Keratinocyte (primary cell): ENCODE results near the gene CMBL. TPM values are rescaled to one million over a fixed set of nuclear protein-coding genes. Genes with fewer than 3 reads are reported as not detected.

Experiments
- DNase-seq: peaks from one replicate; pipeline ENCODE4 v3.0.0-alpha.2; 2011; ENCODE audit warnings: low read depth, missing footprints, low spot score
- FAIRE-seq: peaks from 2 replicates; lab custom pipeline; 2011; peaks lifted over from hg19 to GRCh38; lab: Jason Lieb, UNC
- H2AFZ ChIP-seq: 2 replicates; pipeline ENCODE4 v1.6.0; 2012; ENCODE audit warnings: low read length, control low read depth, inconsistent platforms; ENCODE audit not compliant: control insufficient read depth
- H3K27ac ChIP-seq: 2 replicates; pipeline ENCODE4 v1.5.1; 2011; ENCODE audit warnings: low read length; ENCODE audit not compliant: control insufficient read depth, insufficient read depth
- H3K27me3 ChIP-seq: 3 replicates; pipeline ENCODE4 v1.6.0; 2011; ENCODE audit warnings: low read length; ENCODE audit not compliant: control insufficient read depth, insufficient read depth; ENCODE audit errors: extremely low read depth
- H3K36me3 ChIP-seq, 2 experiments: 2 replicates in 1 of 2; 3 replicates in 1 of 2; pipeline ENCODE4 v1.5.1; 2011; ENCODE audit warnings: low read length in 2 of 2, mild to moderate bottlenecking in 1 of 2; ENCODE audit not compliant: control insufficient read depth in 2 of 2, insufficient read depth in 2 of 2; ENCODE audit errors: extremely low read depth in 1 of 2
- H3K4me1 ChIP-seq: 3 replicates; pipeline ENCODE4 v1.5.1; 2011; ENCODE audit warnings: low read length; ENCODE audit not compliant: control insufficient read depth, insufficient read depth; ENCODE audit errors: extremely low read depth
- H3K4me2 ChIP-seq: 3 replicates; pipeline ENCODE4 v1.6.0; 2011; ENCODE audit warnings: low read depth, low read length; ENCODE audit not compliant: control insufficient read depth, insufficient read depth; ENCODE audit errors: extremely low read depth
- H3K4me3 ChIP-seq, 3 experiments: fragments of 200-600 bp in 1 of 3; sonication (generic) in 1 of 3; 2 replicates in 2 of 3; 3 replicates in 1 of 3; pipeline ENCODE4 v1.5.1; 2011 to 2016; ENCODE audit warnings: low read length in 3 of 3, mild to moderate bottlenecking in 3 of 3, control low read depth in 2 of 3, inconsistent platforms in 1 of 3, low read depth in 1 of 3, mixed read lengths in 1 of 3, mixed run types in 1 of 3, moderate library complexity in 1 of 3; ENCODE audit not compliant: control insufficient read depth in 2 of 3, insufficient read depth in 2 of 3; ENCODE audit errors: extremely low read depth in 1 of 3
- H3K79me2 ChIP-seq: 2 replicates; pipeline ENCODE4 v1.6.0; 2012; ENCODE audit warnings: low read length; ENCODE audit not compliant: control insufficient read depth, insufficient read depth
- H3K9ac ChIP-seq: 3 replicates; pipeline ENCODE4 v1.6.0; 2011; ENCODE audit warnings: low read length; ENCODE audit not compliant: control insufficient read depth, insufficient read depth; ENCODE audit errors: extremely low read depth
- H3K9me1 ChIP-seq: 3 replicates; pipeline ENCODE4 v1.6.0; 2011; ENCODE audit warnings: low read length; ENCODE audit not compliant: control insufficient read depth, insufficient read depth; ENCODE audit errors: extremely low read depth
- H3K9me3 ChIP-seq: 2 replicates; pipeline ENCODE4 v1.5.1; 2012; ENCODE audit warnings: low read depth, low read length; ENCODE audit not compliant: control insufficient read depth
- H4K20me1 ChIP-seq: 3 replicates; pipeline ENCODE4 v1.6.0; 2011; ENCODE audit warnings: low read length; ENCODE audit not compliant: control insufficient read depth, insufficient read depth; ENCODE audit errors: extremely low read depth
- CTCF ChIP-seq, 3 experiments: IDR thresholded peaks in 1 of 3; conservative IDR thresholded peaks in 1 of 3; optimal IDR thresholded peaks in 1 of 3; 2 replicates in 2 of 3; 3 replicates in 1 of 3; pipeline versions ENCODE3 to v1.5.1; 2011; ENCODE audit warnings: low read length in 3 of 3, mild to moderate bottlenecking in 3 of 3, moderate library complexity in 2 of 3, control low read depth in 1 of 3, inconsistent platforms in 1 of 3; ENCODE audit not compliant: insufficient read depth in 2 of 3; ENCODE audit errors: extremely low read depth in 1 of 3
- EZH2 ChIP-seq: IDR thresholded peaks from one replicate; pipeline ENCODE4 v1.6.1; 2012; ENCODE audit warnings: inconsistent platforms, mild to moderate bottlenecking, low read length, moderate library complexity
- dilution Hi-C: fragments of 300-500 bp; cut with MboI; formaldehyde crosslinking; loops from one replicate; pipeline ENCODE4 v1.7.0; 2020; ENCODE audit warnings: low sequenced_read_pairs; ENCODE audit not compliant: extremely low pct_ligation_motif_present
- polyA plus RNA-seq, 5 experiments: library from polyadenylated mRNA; depleted of rRNA in 3 of 5; stranded (reverse) in 3 of 5; stranded (forward) in 1 of 5; unstranded in 1 of 5; fragments of >200 nt; gene quantifications; 1 replicate in 1 of 5; 2 replicates in 3 of 5; 3 replicates in 1 of 5; pipeline versions ENCODE4 v1.2.1 to v1.2.3, GENCODE V29; 2011 to 2012; ENCODE audit warnings: missing spikeins in 2 of 5, low read depth in 1 of 5, low replicate concordance in 1 of 5

CMBL gene
- polyA plus RNA-seq, 1 donor (not counting 4 experiments of a cell fraction or from before 2014, with no cell fraction given) = 9.1 TPM

GRCh38 chr5:10337986-10338385 is 30.3 kb upstream of the CMBL start:
- Histone ChIP-seq H3K4me2 (no peak overlapping the region), H3K9ac (no peak overlapping the region), H3K36me3 (no peaks in the 10 kb centered on the region), H3K4me3 (no peak overlapping the region), H3K4me1 (no peaks in the 10 kb centered on the region), H3K27ac (no peak overlapping the region), H3K79me2 (no peaks in the 10 kb centered on the region), H3K27me3 (peaks cover 7% of the 10 kb centered on the region), H2AFZ (no peak overlapping the region), H4K20me1 (no peaks in the 10 kb centered on the region), H3K9me1 (no peaks in the 10 kb centered on the region), H3K9me3 (no peaks in the 10 kb centered on the region)
- dilution Hi-C loops = no loop called here
- FAIRE-seq = no peak
- TF ChIP-seq CTCF (optimal IDR thresholded peaks at IDR 0.05 in 1 of 3, IDR thresholded peaks at IDR 0.05 in 1 of 3, conservative IDR thresholded peaks at IDR 0.05 in 1 of 3; ENCODE audit: extremely low read depth in 1 of 3, insufficient read depth in 2 of 3, low read length in 3 of 3) = no peak
- no peak for DNase-seq

GRCh38 chr5:10337107-10337506 is 29.4 kb upstream of the CMBL start:
- FAIRE-seq (no peak), DNase-seq (no peak)
- Histone ChIP-seq H3K79me2 (no peaks in the 10 kb centered on the region), H2AFZ (no peak overlapping the region), H3K36me3 (no peaks in the 10 kb centered on the region), H3K9ac (no peak overlapping the region), H3K27ac (no peak overlapping the region), H3K4me2 (no peak overlapping the region), H4K20me1 (no peaks in the 10 kb centered on the region), H3K9me3 (no peaks in the 10 kb centered on the region), H3K27me3 (peaks cover 13% of the 10 kb centered on the region), H3K4me3 (no peak overlapping the region), H3K9me1 (no peaks in the 10 kb centered on the region), H3K4me1 (no peaks in the 10 kb centered on the region)
- dilution Hi-C loops = no loop called here
- TF ChIP-seq CTCF (optimal IDR thresholded peaks at IDR 0.05 in 1 of 3, IDR thresholded peaks at IDR 0.05 in 1 of 3, conservative IDR thresholded peaks at IDR 0.05 in 1 of 3; ENCODE audit: extremely low read depth in 1 of 3, insufficient read depth in 2 of 3, low read length in 3 of 3) = no peak
- no peak for TF ChIP-seq EZH2
